PC-9 (cell line): Measurements from ENCODE around the gene EFCAB13. TPM values are rescaled to one million over a fixed set of nuclear protein-coding genes. Genes with fewer than 3 reads are reported as not detected.

Source experiments
- BruUV-seq: library from RNA; stranded (reverse); fragments of 400-500 nt; replicated peaks from 2 replicates; lab custom pipeline; 2021; lab: Mats Ljungman, UMichigan
- CTCF ChIA-PET: fragments of 300-600 bp; sonication (Branson Sonifier 250); formaldehyde crosslinking; loops from one replicate; lab custom pipeline; 2022; ENCODE audit warnings: antibody characterized with exemption; lab: Charles Lee
- POLR2A ChIA-PET: fragments of 300-600 bp; sonication (Branson Sonifier 250); formaldehyde crosslinking; loops from one replicate; lab custom pipeline; 2022; ENCODE audit warnings: antibody characterized with exemption; ENCODE audit not compliant: unreplicated experiment; lab: Charles Lee
- DNase-seq, 2 experiments: peaks; one replicate each; pipeline versions ENCODE4 v3.0.0 to v3.0.0-alpha.2; 2015 to 2022; ENCODE audit warnings: mixed read lengths in 1 of 2
- H2AFZ ChIP-seq: fragments of 200-600 bp; sonication (generic); 2 replicates; pipeline ENCODE4 v1.8.1; 2017; ENCODE audit warnings: antibody characterized with exemption
- H3F3A ChIP-seq: fragments of 200-600 bp; sonication (generic); 2 replicates; pipeline ENCODE4 v1.8.1; 2017; ENCODE audit warnings: antibody characterized with exemption, mild to moderate bottlenecking, low read depth; ENCODE audit not compliant: insufficient read depth
- H3K27ac ChIP-seq: fragments of 200-600 bp; sonication (generic); 2 replicates; pipeline ENCODE4 v1.6.1; 2016; ENCODE audit warnings: mixed run types
- H3K27me3 ChIP-seq: fragments of 200-600 bp; sonication (generic); 2 replicates; pipeline ENCODE4 v1.6.1; 2016; ENCODE audit warnings: low read depth, mixed run types; ENCODE audit not compliant: insufficient read depth
- H3K36me3 ChIP-seq: fragments of 200-600 bp; sonication (generic); 2 replicates; pipeline ENCODE4 v1.6.1; 2016; ENCODE audit warnings: low read depth, mixed run types
- H3K4me1 ChIP-seq: fragments of 200-600 bp; sonication (generic); replicated peaks from 2 replicates; pipeline ENCODE4 v1.6.1; 2016; ENCODE audit warnings: mixed run types; ENCODE audit not compliant: insufficient read depth
- H3K4me2 ChIP-seq: fragments of 200-600 bp; sonication (generic); 2 replicates; pipeline ENCODE4 v1.6.1; 2017; ENCODE audit warnings: mixed run types
- H3K4me3 ChIP-seq: fragments of 200-600 bp; sonication (generic); 2 replicates; pipeline ENCODE4 v1.6.1; 2016; ENCODE audit warnings: mixed run types
- H3K79me2 ChIP-seq: fragments of 200-600 bp; sonication (generic); 2 replicates; pipeline ENCODE4 v1.6.1; 2017; ENCODE audit warnings: low read depth, mixed run types
- H3K9me2 ChIP-seq: fragments of 200-600 bp; sonication (generic); 2 replicates; pipeline ENCODE4 v1.8.1; 2017; ENCODE audit warnings: mild to moderate bottlenecking; ENCODE audit not compliant: insufficient read depth
- H3K9me3 ChIP-seq: fragments of 200-600 bp; sonication (generic); 2 replicates; pipeline ENCODE4 v1.8.1; 2016; ENCODE audit warnings: low read depth; ENCODE audit not compliant: insufficient read depth
- H4K20me1 ChIP-seq: fragments of 200-600 bp; sonication (generic); 2 replicates; pipeline ENCODE4 v1.8.1; 2017; ENCODE audit not compliant: insufficient read depth
- EZH2 ChIP-seq: fragments of 200-600 bp; sonication (generic); IDR thresholded peaks from 2 replicates; pipeline ENCODE4 v1.8.0; 2017; ENCODE audit warnings: antibody characterized with exemption, low read depth
- intact Hi-C: fragments of 100-400 bp; cut with micrococcal nuclease; formaldehyde crosslinking; loops from one replicate; pipeline ENCODE4 v1.10.0; 2022; ENCODE audit not compliant: unreplicated experiment
- total RNA-seq: library from RNA; stranded (reverse); gene quantifications from 2 replicates; pipeline ENCODE4 v1.2.3, GENCODE V29; 2021
- TF ChIP-seq, protein P1 (sequence below): fragments of 200-600 bp; sonication (generic); conservative IDR thresholded peaks from 2 replicates; pipeline ENCODE4 v1.6.1; 2017; ENCODE audit warnings: mixed run types, antibody characterized with exemption, mild to moderate bottlenecking, moderate library complexity

EFCAB13 gene
- total RNA-seq, 1 experiment from 2014 or later: 3.3 TPM

DNA sequence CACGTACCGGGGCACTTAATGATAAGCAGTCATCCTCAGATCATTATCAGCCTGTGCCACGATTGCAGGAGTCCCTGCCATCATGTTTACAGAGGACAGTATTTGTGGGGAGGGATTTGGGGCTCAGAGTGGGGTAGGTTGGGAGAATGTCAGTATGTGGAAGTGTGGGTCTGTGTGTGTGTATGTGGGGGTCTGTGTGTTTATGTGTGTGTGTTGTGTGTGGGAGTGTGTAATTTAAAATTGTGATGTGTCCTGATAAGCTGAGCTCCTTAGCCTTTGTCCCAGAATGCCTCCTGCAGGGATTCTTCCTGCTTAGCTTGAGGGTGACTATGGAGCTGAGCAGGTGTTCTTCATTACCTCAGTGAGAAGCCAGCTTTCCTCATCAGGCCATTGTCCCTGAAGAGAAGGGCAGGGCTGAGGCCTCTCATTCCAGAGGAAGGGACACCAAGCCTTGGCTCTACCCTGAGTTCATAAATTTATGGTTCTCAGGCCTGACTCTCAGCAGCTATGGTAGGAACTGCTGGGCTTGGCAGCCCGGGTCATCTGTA, 13.5 kb upstream of the EFCAB13 start:
- Histone ChIP-seq H3K4me1 (peaks cover 65% of the 10 kb centered on the region), H2AFZ (no peak overlapping the region), H3K4me3 (no peak overlapping the region), H3K79me2 (no peaks in the 10 kb centered on the region), H3K27me3 (no peaks in the 10 kb centered on the region), H4K20me1 (no peaks in the 10 kb centered on the region), H3F3A (peaks cover 31% of the 10 kb centered on the region), H3K4me2 (peak overlapping the region; percentile 35), H3K27ac (no peak overlapping the region), H3K36me3 (no peaks in the 10 kb centered on the region), H3K9me2 (no peaks in the 10 kb centered on the region), H3K9me3 (no peaks in the 10 kb centered on the region)
- intact Hi-C loops: no loop called here
- peak in 1 of 2 experiments; percentile 67 for DNase-seq
- no peak for TF ChIP-seq EZH2
- TF ChIP-seq, protein P1, sequence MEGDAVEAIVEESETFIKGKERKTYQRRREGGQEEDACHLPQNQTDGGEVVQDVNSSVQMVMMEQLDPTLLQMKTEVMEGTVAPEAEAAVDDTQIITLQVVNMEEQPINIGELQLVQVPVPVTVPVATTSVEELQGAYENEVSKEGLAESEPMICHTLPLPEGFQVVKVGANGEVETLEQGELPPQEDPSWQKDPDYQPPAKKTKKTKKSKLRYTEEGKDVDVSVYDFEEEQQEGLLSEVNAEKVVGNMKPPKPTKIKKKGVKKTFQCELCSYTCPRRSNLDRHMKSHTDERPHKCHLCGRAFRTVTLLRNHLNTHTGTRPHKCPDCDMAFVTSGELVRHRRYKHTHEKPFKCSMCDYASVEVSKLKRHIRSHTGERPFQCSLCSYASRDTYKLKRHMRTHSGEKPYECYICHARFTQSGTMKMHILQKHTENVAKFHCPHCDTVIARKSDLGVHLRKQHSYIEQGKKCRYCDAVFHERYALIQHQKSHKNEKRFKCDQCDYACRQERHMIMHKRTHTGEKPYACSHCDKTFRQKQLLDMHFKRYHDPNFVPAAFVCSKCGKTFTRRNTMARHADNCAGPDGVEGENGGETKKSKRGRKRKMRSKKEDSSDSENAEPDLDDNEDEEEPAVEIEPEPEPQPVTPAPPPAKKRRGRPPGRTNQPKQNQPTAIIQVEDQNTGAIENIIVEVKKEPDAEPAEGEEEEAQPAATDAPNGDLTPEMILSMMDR: no peak
- POLR2A ChIA-PET: interaction anchor here (0.6 kb wide), 1 partner anchor 121 kb away, joined by 3 read pairs; no protein-coding TSS in a partner anchor
- CTCF ChIA-PET: no interaction called here
- no TSS peak for BruUV-seq

DNA sequence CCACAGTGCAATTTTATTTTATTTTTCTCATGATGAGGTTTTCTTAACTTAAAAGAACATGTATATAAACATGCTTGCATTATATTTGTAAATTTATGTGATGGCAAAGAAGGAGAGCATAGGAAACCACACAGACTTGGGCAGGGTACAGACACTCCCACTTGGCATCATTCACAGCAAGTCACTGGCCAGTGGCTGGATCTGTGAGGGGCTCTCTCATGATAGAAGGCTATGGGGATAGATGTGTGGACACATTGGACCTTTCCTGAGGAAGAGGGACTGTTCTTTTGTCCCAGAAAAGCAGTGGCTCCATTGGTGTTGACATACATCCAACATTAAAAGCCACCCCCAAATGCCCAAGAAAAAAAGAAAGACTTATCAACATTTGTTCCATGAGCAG, 12.3 kb upstream of the EFCAB13 start:
- intact Hi-C loops: no loop called here
- H3K4me1 ChIP-seq: peaks cover 67% of the 10 kb centered on the region
- no peaks in the 10 kb centered on the region for H3K9me2 ChIP-seq
- H3K36me3 ChIP-seq: no peaks in the 10 kb centered on the region
- H3K4me2 ChIP-seq: no peak overlapping the region
- ChIA-PET CTCF (interaction anchor here (0.6 kb wide), 1 partner anchor 88 kb away, joined by 3 read pairs; no protein-coding TSS in a partner anchor), POLR2A (no interaction called here)
- BruUV-seq: no TSS peak
- no peaks in the 10 kb centered on the region for H4K20me1 ChIP-seq
- no peak overlapping the region for H3K4me3 ChIP-seq
- TF ChIP-seq, protein P1: no peak
- TF ChIP-seq EZH2: no peak
- no peaks in the 10 kb centered on the region for H3K79me2 ChIP-seq
- no peak for DNase-seq
- H3K27ac ChIP-seq: no peak overlapping the region
- H2AFZ ChIP-seq: no peak overlapping the region
- no peaks in the 10 kb centered on the region for H3K9me3 ChIP-seq
- H3F3A ChIP-seq: peaks cover 26% of the 10 kb centered on the region
- H3K27me3 ChIP-seq: no peaks in the 10 kb centered on the region

DNA sequence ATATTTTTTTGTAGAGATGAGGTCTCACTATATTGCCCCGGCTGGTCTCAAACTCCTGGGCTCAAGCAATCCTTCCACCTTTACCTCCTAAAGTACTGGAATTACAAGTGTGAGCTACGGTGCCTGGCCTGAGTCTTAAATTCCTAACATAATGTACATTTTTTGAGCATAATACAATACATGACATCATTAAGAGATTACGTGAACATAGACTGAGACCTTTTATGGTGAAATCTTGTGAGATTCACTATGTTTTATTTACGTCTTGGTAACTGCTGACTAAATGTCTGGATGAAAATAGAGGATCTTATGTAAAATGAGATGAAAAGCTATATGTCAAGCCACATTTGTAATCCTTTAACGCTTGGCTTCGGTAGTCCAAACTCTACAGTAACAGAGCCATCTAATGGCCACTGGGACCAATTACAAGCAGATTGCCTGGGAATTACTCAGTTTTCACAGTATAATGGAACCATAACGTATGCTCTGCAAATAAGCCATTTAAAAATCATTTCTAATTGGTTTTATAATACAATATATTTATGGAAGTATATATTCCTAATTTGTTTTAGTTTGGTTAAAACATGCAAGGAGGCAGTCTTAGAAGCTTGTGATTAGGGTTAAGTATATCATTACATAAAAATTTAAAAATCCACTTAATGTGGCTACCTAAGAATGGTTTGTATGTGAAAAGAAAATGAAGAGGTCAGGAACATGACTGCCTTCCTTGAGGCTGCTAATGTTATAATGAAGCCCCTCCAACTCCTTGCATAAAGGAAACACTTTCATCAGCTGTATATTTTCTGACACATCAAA, 8.1 kb upstream of the EFCAB13 start:
- POLR2A ChIA-PET: interaction anchor here (0.5 to 0.7 kb wide), 2 partner anchors 10 to 37 kb away, joined by 4 to 11 read pairs; no protein-coding TSS in a partner anchor
- no peaks in the 10 kb centered on the region for H4K20me1 ChIP-seq
- no peak overlapping the region for H3K4me3 ChIP-seq
- DNase-seq: peak in 1 of 2 experiments; percentile 87
- H3K79me2 ChIP-seq: no peaks in the 10 kb centered on the region
- intact Hi-C loops: loop anchor here (1.0 kb wide), 2 partner anchors 86 to 373 kb away; no protein-coding TSS in a partner anchor
- H3K27me3 ChIP-seq: no peaks in the 10 kb centered on the region
- peaks cover 39% of the 10 kb centered on the region for H3K4me1 ChIP-seq
- peak overlapping the region; percentile 33 for H3K4me2 ChIP-seq
- H3K27ac ChIP-seq: peak overlapping the region; percentile 73
- peaks cover 8% of the 10 kb centered on the region for H3K9me3 ChIP-seq
- no TSS peak for BruUV-seq
- H3K36me3 ChIP-seq: no peaks in the 10 kb centered on the region
- CTCF ChIA-PET: interaction anchor here (0.6 to 1.7 kb wide), 9 partner anchors 10 to 373 kb away, joined by 3 to 4 read pairs (median 3); no protein-coding TSS in a partner anchor
- H2AFZ ChIP-seq: no peak overlapping the region
- peaks cover 17% of the 10 kb centered on the region; the same call in 1 of the 2 replicates for H3F3A ChIP-seq
- H3K9me2 ChIP-seq: no peaks in the 10 kb centered on the region
- TF ChIP-seq EZH2: no peak
- TF ChIP-seq, protein P1: peak; percentile 97
